Liver (tissue), 9 donors: Measurements from ENCODE around the gene FABP3. TPM values are rescaled to one million over a fixed set of nuclear protein-coding genes. Genes with fewer than 3 reads are reported as not detected.

Experiments
- DNase-seq: peaks from one replicate; pipeline ENCODE4 v3.0.0-alpha.2; 2017; ENCODE audit warnings: low spot score
- H3K27ac ChIP-seq, 2 donors: one replicate each; pipeline ENCODE4 v1.7.0; 2013; ENCODE audit warnings: inconsistent platforms in 2 of 2, low read length in 2 of 2, control low read depth in 1 of 2, low read depth in 1 of 2, mild to moderate bottlenecking in 1 of 2
- H3K27me3 ChIP-seq, 4 donors: one replicate each; pipeline versions ENCODE4 v1.6.1 to v1.7.0; 2013; ENCODE audit warnings: low read length in 3 of 4, inconsistent platforms in 1 of 4, mild to moderate bottlenecking in 1 of 4, moderate library complexity in 1 of 4; ENCODE audit not compliant: control insufficient read depth in 4 of 4, insufficient read depth in 4 of 4
- H3K36me3 ChIP-seq, 4 donors: one replicate each; pipeline versions ENCODE4 v1.6.1 to v1.7.0; 2013; ENCODE audit warnings: low read length in 3 of 4, mild to moderate bottlenecking in 3 of 4, low read depth in 1 of 4, moderate library complexity in 1 of 4; ENCODE audit not compliant: control insufficient read depth in 4 of 4, insufficient read depth in 3 of 4
- H3K4me1 ChIP-seq, 4 donors: one replicate each; pipeline versions ENCODE4 v1.6.1 to v1.7.0; 2013; ENCODE audit warnings: low read length in 3 of 4, mild to moderate bottlenecking in 3 of 4, moderate library complexity in 1 of 4; ENCODE audit not compliant: control insufficient read depth in 4 of 4, insufficient read depth in 4 of 4
- H3K4me3 ChIP-seq, 3 donors: one replicate each; pipeline versions ENCODE4 v1.6.1 to v1.7.0; 2013; ENCODE audit warnings: low read length in 3 of 3, control low read depth in 1 of 3, low read depth in 1 of 3, mild to moderate bottlenecking in 1 of 3
- H3K9ac ChIP-seq, 2 donors: one replicate each; pipeline ENCODE4 v1.7.0; 2013; ENCODE audit warnings: low read length in 2 of 2, mild to moderate bottlenecking in 2 of 2, moderate library complexity in 2 of 2, control low read depth in 1 of 2, low read depth in 1 of 2
- H3K9me3 ChIP-seq, 4 donors: one replicate each; pipeline versions ENCODE4 v1.6.1 to v1.7.0; 2013; ENCODE audit warnings: low read length in 3 of 4; ENCODE audit not compliant: control insufficient read depth in 4 of 4
- ATF3 ChIP-seq: IDR thresholded peaks from 2 replicates; pipeline ENCODE4 v1.6.1; 2016; ENCODE audit warnings: antibody characterized with exemption
- CTCF ChIP-seq: fragments of 150-350 bp; IDR thresholded peaks from 2 replicates; pipeline ENCODE4 v1.5.1; 2017; ENCODE audit warnings: improper control_type of control experiment, low read depth, low read length; ENCODE audit not compliant: missing input control
- FOXA2 ChIP-seq: IDR thresholded peaks from 2 replicates; pipeline ENCODE4 v1.6.1; 2016; ENCODE audit warnings: antibody characterized with exemption
- GABPA ChIP-seq, 2 donors: IDR thresholded peaks in 1 of 2; conservative IDR thresholded peaks in 1 of 2; 2 replicates each; pipeline ENCODE4 v1.6.1; 2016; ENCODE audit warnings: antibody characterized with exemption in 2 of 2, mild to moderate bottlenecking in 1 of 2, moderate library complexity in 1 of 2
- HNF4A ChIP-seq, 2 donors: conservative IDR thresholded peaks; 2 replicates each; pipeline ENCODE4 v1.6.1; 2016; ENCODE audit warnings: antibody characterized with exemption in 2 of 2, mild to moderate bottlenecking in 2 of 2
- HNF4G ChIP-seq: IDR thresholded peaks from 2 replicates; pipeline ENCODE4 v1.6.1; 2016; ENCODE audit warnings: antibody characterized with exemption
- JUND ChIP-seq, 2 donors: IDR thresholded peaks; 2 replicates each; pipeline ENCODE4 v1.6.1; 2016; ENCODE audit warnings: antibody characterized with exemption in 2 of 2
- MAX ChIP-seq: IDR thresholded peaks from 2 replicates; pipeline ENCODE4 v1.6.1; 2016; ENCODE audit warnings: antibody characterized with exemption
- NR2F2 ChIP-seq: IDR thresholded peaks from 2 replicates; pipeline ENCODE4 v1.6.1; 2016; ENCODE audit warnings: antibody characterized with exemption
- RAD21 ChIP-seq, 2 donors: IDR thresholded peaks; 2 replicates each; pipeline ENCODE4 v1.6.1; 2016; ENCODE audit warnings: antibody characterized with exemption in 2 of 2, mild to moderate bottlenecking in 2 of 2
- RXRA ChIP-seq, 2 donors: IDR thresholded peaks; 2 replicates each; pipeline ENCODE4 v1.6.1; 2017 to 2018; ENCODE audit warnings: antibody characterized with exemption in 2 of 2, mild to moderate bottlenecking in 1 of 2
- TAF1 ChIP-seq: conservative IDR thresholded peaks from 2 replicates; pipeline ENCODE4 v1.6.1; 2016; ENCODE audit warnings: antibody characterized with exemption, mild to moderate bottlenecking
- YY1 ChIP-seq: IDR thresholded peaks from 2 replicates; pipeline ENCODE4 v1.6.1; 2016; ENCODE audit warnings: antibody characterized with exemption, mild to moderate bottlenecking
- ZBTB33 ChIP-seq: IDR thresholded peaks from 2 replicates; pipeline ENCODE4 v1.6.1; 2016; ENCODE audit warnings: antibody characterized with exemption
- WGBS: extraction: QIAGEN DNeasy Blood & Tissue Kit; methylation state at CpG from one replicate; pipeline ENCODE4 v1.1.7; 2013; 5-methylcytosine and 5-hydroxymethylcytosine counted together
- polyA plus RNA-seq, 2 donors: library from polyadenylated mRNA; stranded (reverse) in 1 of 2; unstranded in 1 of 2; fragments of 200-250 nt in 1 of 2; fragments of >200 nt in 1 of 2; fragmentation: Nextera tagmentation in 1 of 2; extraction: Ambion mirVana in 1 of 2; gene quantifications; one replicate each; pipeline versions ENCODE4 v1.2.1 to v1.2.3, GENCODE V29; 2013 to 2015
- total RNA-seq, 2 donors: library from RNA; depleted of rRNA; stranded (reverse); fragments of >200 nt; gene quantifications; one replicate each; pipeline ENCODE4 v1.2.3, GENCODE V29; 2014
- donor health status: healthy.
- donor health status: healthy.
- donor health status: healthy.
- donor health status: healthy.
- donor health status: healthy.

FABP3 gene
- total and polyA plus RNA-seq, 4 donors: 2.8 to 28.2 (median 5.2) TPM

GRCh38 chr1:31354283-31354682 is 18.6 kb downstream of the FABP3 start (continued):
- TF ChIP-seq ZBTB33: no peak
- no peak for TF ChIP-seq NR2F2

GRCh38 chr1:31348449-31348848 is 24.4 kb downstream of the FABP3 start:
- no peak for DNase-seq
- no peak overlapping the region for H3K27ac ChIP-seq
- TF ChIP-seq ATF3 (no peak), GABPA (IDR thresholded peaks at IDR 0.05 in 1 of 2, conservative IDR thresholded peaks at IDR 0.05 in 1 of 2) (no peak), ZBTB33 (no peak), FOXA2 (no peak), HNF4G (no peak), RAD21 (IDR thresholded peaks at IDR 0.05) (no peak)
- H3K9me3 ChIP-seq: no peaks in the 10 kb centered on the region
- H3K27me3 ChIP-seq: no peaks in the 10 kb centered on the region
- peaks cover 4 to 11% (median 6%) of the 10 kb centered on the region in 4 donors for H3K36me3 ChIP-seq
- H3K4me3 ChIP-seq: no peak overlapping the region
- no peaks in the 10 kb centered on the region for H3K4me1 ChIP-seq
- WGBS: 100% methylated on average over 1 of the region's 1 CpG
- no peak overlapping the region for H3K9ac ChIP-seq

- no peaks in the 10 kb centered on the region for H3K9me3 ChIP-seq
Observed at GRCh38 chr1:31346785-31347184, 26.1 kb downstream of the FABP3 start.

More at GRCh38 chr1:31346785-31347184, 26.1 kb downstream of the FABP3 start:
- Histone ChIP-seq H3K27me3 (no peaks in the 10 kb centered on the region), H3K4me3 (no peak overlapping the region), H3K4me1 (no peaks in the 10 kb centered on the region), H3K9ac (no peak overlapping the region), H3K36me3 (peaks cover 4 to 11% (median 6%) of the 10 kb centered on the region in 4 donors), H3K27ac (no peak overlapping the region)
- no peak for TF ChIP-seq ZBTB33
- TF ChIP-seq GABPA (IDR thresholded peaks at IDR 0.05 in 1 of 2, conservative IDR thresholded peaks at IDR 0.05 in 1 of 2): no peak
- TF ChIP-seq TAF1: no peak
- no peak for TF ChIP-seq YY1
- TF ChIP-seq NR2F2: no peak
- no peak for TF ChIP-seq RXRA (IDR thresholded peaks at IDR 0.05)
- TF ChIP-seq HNF4G: no peak
- no peak for TF ChIP-seq ATF3
- TF ChIP-seq CTCF: no peak
- no peak for TF ChIP-seq MAX
- no peak for TF ChIP-seq JUND (IDR thresholded peaks at IDR 0.05)
- no peak for TF ChIP-seq HNF4A (conservative IDR thresholded peaks at IDR 0.05)
- DNase-seq: peak; percentile 44
